GM12878 (cell line): Measurements from ENCODE around the gene KDM1B. TPM values are rescaled to one million over a fixed set of nuclear protein-coding genes. Genes with fewer than 3 reads are reported as not detected.

Experiments
- ATF7 ChIP-seq: fragments of 450-650 bp; IDR thresholded peaks from 2 replicates; pipeline ENCODE4 v1.6.1; 2016; ENCODE audit warnings: low read depth, mild to moderate bottlenecking
- BACH1 ChIP-seq: fragments of 450-650 bp; IDR thresholded peaks from 2 replicates; pipeline ENCODE4 v1.6.1; 2017; ENCODE audit warnings: mild to moderate bottlenecking, borderline replicate concordance
- BMI1 ChIP-seq: fragments of 450-650 bp; IDR thresholded peaks from 2 replicates; pipeline ENCODE4 v1.6.1; 2016; ENCODE audit warnings: mild to moderate bottlenecking, moderate library complexity, borderline replicate concordance
- CBFB ChIP-seq: IDR thresholded peaks from 2 replicates; pipeline ENCODE4 v1.6.1; 2016; ENCODE audit warnings: antibody characterized with exemption, low read depth
- CBX3 ChIP-seq: fragments of 200-600 bp; sonication (generic); IDR thresholded peaks from 2 replicates; pipeline ENCODE4 v1.6.1; 2016; ENCODE audit warnings: low read depth, borderline replicate concordance
- CHD2 ChIP-seq: IDR thresholded peaks from 2 replicates; pipeline ENCODE4 v1.6.1; 2011; ENCODE audit warnings: low read depth, low read length, improper control_type of control experiment, borderline replicate concordance
- DPF2 ChIP-seq: fragments of 450-650 bp; IDR thresholded peaks from 2 replicates; pipeline ENCODE4 v1.6.1; 2017; ENCODE audit warnings: mild to moderate bottlenecking
- E2F4 ChIP-seq: IDR thresholded peaks from 2 replicates; pipeline ENCODE4 v1.6.1; 2012; ENCODE audit warnings: low read depth, low read length, improper control_type of control experiment
- ESRRA ChIP-seq: IDR thresholded peaks from 2 replicates; pipeline ENCODE4 v1.6.1; 2012; ENCODE audit warnings: mild to moderate bottlenecking, low read length, improper control_type of control experiment
- FOS ChIP-seq: IDR thresholded peaks from 3 replicates; pipeline ENCODE4 v1.6.1; 2011; ENCODE audit warnings: borderline replicate concordance; ENCODE audit not compliant: insufficient read length; ENCODE audit errors: extremely low read depth
- FOXM1 ChIP-seq: IDR thresholded peaks from 2 replicates; pipeline ENCODE4 v1.6.1; 2012; ENCODE audit warnings: low read depth, mild to moderate bottlenecking, inconsistent platforms, low read length, moderate library complexity
- HCFC1 ChIP-seq: fragments of 150-350 bp; IDR thresholded peaks from 2 replicates; pipeline ENCODE4 v1.6.1; 2014; ENCODE audit warnings: low read length
- JUND ChIP-seq: IDR thresholded peaks from 2 replicates; pipeline ENCODE4 v1.6.1; 2012; ENCODE audit warnings: low read depth, mild to moderate bottlenecking, low read length, improper control_type of control experiment, moderate library complexity
- NBN ChIP-seq: fragments of 450-650 bp; IDR thresholded peaks from 2 replicates; pipeline ENCODE4 v1.6.1; 2016
- POLR2AphosphoS2 ChIP-seq: IDR thresholded peaks from 2 replicates; pipeline ENCODE4 v1.6.1; 2011; ENCODE audit warnings: low read depth, mild to moderate bottlenecking, low read length, improper control_type of control experiment, moderate library complexity
- POLR2AphosphoS5 ChIP-seq: IDR thresholded peaks from 2 replicates; pipeline ENCODE4 v1.6.1; 2011; ENCODE audit warnings: mild to moderate bottlenecking, low read length, inconsistent platforms
- RBBP5 ChIP-seq: fragments of 200-600 bp; sonication (generic); conservative IDR thresholded peaks from 2 replicates; pipeline ENCODE4 v1.6.1; 2016
- RCOR1 ChIP-seq: conservative IDR thresholded peaks from 2 replicates; pipeline ENCODE4 v1.6.1; 2012; ENCODE audit warnings: low read depth, low read length, improper control_type of control experiment
- SMARCA5 ChIP-seq: fragments of 450-650 bp; IDR thresholded peaks from 2 replicates; pipeline ENCODE4 v1.6.1; 2017; ENCODE audit warnings: mild to moderate bottlenecking
- TCF3 ChIP-seq: IDR thresholded peaks from 2 replicates; pipeline ENCODE4 v1.6.1; 2012; ENCODE audit warnings: low read depth, mild to moderate bottlenecking, low read length, borderline replicate concordance; ENCODE audit not compliant: insufficient read depth
- WRNIP1 ChIP-seq: IDR thresholded peaks from 2 replicates; pipeline ENCODE4 v1.6.1; 2011; ENCODE audit warnings: low read depth, low read length, improper control_type of control experiment, borderline replicate concordance
- YY1 ChIP-seq: IDR thresholded peaks from 2 replicates; pipeline ENCODE4 v1.6.1; 2011; ENCODE audit warnings: low read depth, mild to moderate bottlenecking, low read length
- ZBED1 ChIP-seq: IDR thresholded peaks from 2 replicates; pipeline ENCODE4 v1.6.1; 2016; ENCODE audit warnings: borderline replicate concordance
- ZNF207 ChIP-seq: fragments of 450-650 bp; IDR thresholded peaks from 2 replicates; pipeline ENCODE4 v1.6.1; 2014; ENCODE audit warnings: antibody characterized with exemption, mild to moderate bottlenecking, borderline replicate concordance
- ZNF24 ChIP-seq: fragments of 450-650 bp; IDR thresholded peaks from 2 replicates; pipeline ENCODE4 v1.6.1; 2017; ENCODE audit warnings: antibody characterized with exemption, mild to moderate bottlenecking
- polyA plus RNA-seq, 11 experiments: library from polyadenylated mRNA; depleted of rRNA in 4 of 11; unstranded in 6 of 11; stranded (reverse) in 5 of 11; fragments of >200 nt; fragmentation: Nextera tagmentation in 4 of 11; fragmentation: Illumina TruSeq in 1 of 11; extraction: Ambion mirVana in 4 of 11; extraction: Trizol in 1 of 11; gene quantifications; 1 replicate in 1 of 11; 2 replicates in 10 of 11; pipeline versions ENCODE4 v1.2.1 to v1.2.3, GENCODE V29; 2011 to 2016; ENCODE audit warnings: inconsistent platforms in 2 of 11, missing spikeins in 2 of 11, low read depth in 1 of 11
- total RNA-seq, 4 experiments: library from RNA; depleted of rRNA in 3 of 4; stranded (reverse); fragments of >200 nt in 3 of 4; fragmentation: Illumina TruSeq in 1 of 4; extraction: Trizol in 1 of 4; gene quantifications; 2 replicates each; pipeline versions ENCODE4 v1.2.1 to v1.2.3, GENCODE V29; 2013 to 2021
- TF ChIP-seq, protein P1 (sequence below): fragments of 150-350 bp; IDR thresholded peaks from 2 replicates; pipeline ENCODE4 v1.6.1; 2016; ENCODE audit warnings: low read depth, low read length
- TF ChIP-seq, protein P2 (sequence below): fragments of 450-650 bp; IDR thresholded peaks from 2 replicates; pipeline ENCODE4 v1.6.1; 2016; ENCODE audit warnings: mild to moderate bottlenecking
- TF ChIP-seq, protein P3 (sequence below): fragments of 450-650 bp; IDR thresholded peaks from 2 replicates; pipeline ENCODE4 v1.6.1; 2017; ENCODE audit warnings: mild to moderate bottlenecking

The KDM1B gene
- total and polyA plus RNA-seq, 10 of the 15 experiments (the other 5 are each of a cell fraction or from before 2014, with no cell fraction given), result 1.7 to 22.5 (median 13.9) TPM

DNA sequence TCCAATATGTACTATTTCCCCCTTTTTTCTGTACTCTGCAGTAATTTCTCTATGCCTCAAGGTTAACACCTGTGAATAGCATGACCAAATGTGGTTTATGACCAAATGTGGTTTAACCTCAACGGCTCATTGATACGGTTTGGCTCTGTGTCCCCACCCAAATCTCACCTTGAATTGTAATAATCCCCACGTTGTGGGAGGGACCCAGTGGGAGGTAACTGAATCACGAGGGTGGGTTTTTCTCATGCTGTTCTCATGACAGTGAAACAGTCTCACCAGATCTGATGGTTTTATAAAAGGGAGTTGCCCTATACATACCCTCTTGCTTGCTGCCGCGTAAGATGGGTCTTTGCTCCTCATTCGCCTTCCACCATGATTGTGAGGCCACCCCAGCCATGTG lies 90.4 kb downstream of the KDM1B start (continued):
- TF ChIP-seq, protein P1, sequence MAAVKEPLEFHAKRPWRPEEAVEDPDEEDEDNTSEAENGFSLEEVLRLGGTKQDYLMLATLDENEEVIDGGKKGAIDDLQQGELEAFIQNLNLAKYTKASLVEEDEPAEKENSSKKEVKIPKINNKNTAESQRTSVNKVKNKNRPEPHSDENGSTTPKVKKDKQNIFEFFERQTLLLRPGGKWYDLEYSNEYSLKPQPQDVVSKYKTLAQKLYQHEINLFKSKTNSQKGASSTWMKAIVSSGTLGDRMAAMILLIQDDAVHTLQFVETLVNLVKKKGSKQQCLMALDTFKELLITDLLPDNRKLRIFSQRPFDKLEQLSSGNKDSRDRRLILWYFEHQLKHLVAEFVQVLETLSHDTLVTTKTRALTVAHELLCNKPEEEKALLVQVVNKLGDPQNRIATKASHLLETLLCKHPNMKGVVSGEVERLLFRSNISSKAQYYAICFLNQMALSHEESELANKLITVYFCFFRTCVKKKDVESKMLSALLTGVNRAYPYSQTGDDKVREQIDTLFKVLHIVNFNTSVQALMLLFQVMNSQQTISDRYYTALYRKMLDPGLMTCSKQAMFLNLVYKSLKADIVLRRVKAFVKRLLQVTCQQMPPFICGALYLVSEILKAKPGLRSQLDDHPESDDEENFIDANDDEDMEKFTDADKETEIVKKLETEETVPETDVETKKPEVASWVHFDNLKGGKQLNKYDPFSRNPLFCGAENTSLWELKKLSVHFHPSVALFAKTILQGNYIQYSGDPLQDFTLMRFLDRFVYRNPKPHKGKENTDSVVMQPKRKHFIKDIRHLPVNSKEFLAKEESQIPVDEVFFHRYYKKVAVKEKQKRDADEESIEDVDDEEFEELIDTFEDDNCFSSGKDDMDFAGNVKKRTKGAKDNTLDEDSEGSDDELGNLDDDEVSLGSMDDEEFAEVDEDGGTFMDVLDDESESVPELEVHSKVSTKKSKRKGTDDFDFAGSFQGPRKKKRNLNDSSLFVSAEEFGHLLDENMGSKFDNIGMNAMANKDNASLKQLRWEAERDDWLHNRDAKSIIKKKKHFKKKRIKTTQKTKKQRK, result no peak
- TF ChIP-seq ZNF24 (no peak), ATF7 (peak; percentile 68), RBBP5 (no peak), POLR2AphosphoS2 (no peak), E2F4 (no peak), CBX3 (no peak), DPF2 (no peak), ZNF207 (no peak), WRNIP1 (no peak), TCF3 (no peak), POLR2AphosphoS5 (peak; percentile 47; the same call in 1 of the 2 replicates), ZBED1 (0 out of 2 replicates have a peak, but pooled peaks have one; percentile 50), SMARCA5 (no peak), JUND (no peak), ESRRA (no peak), HCFC1 (no peak), BACH1 (no peak), FOXM1 (peak; percentile 65; the same call in 1 of the 2 replicates), RCOR1 (no peak), CHD2 (no peak), YY1 (peak; percentile 69), CBFB (peak; percentile 94), NBN (no peak), BMI1 (no peak), FOS (no peak)
- TF ChIP-seq, protein P2, sequence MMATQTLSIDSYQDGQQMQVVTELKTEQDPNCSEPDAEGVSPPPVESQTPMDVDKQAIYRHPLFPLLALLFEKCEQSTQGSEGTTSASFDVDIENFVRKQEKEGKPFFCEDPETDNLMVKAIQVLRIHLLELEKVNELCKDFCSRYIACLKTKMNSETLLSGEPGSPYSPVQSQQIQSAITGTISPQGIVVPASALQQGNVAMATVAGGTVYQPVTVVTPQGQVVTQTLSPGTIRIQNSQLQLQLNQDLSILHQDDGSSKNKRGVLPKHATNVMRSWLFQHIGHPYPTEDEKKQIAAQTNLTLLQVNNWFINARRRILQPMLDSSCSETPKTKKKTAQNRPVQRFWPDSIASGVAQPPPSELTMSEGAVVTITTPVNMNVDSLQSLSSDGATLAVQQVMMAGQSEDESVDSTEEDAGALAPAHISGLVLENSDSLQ, result no peak
- TF ChIP-seq, protein P3, sequence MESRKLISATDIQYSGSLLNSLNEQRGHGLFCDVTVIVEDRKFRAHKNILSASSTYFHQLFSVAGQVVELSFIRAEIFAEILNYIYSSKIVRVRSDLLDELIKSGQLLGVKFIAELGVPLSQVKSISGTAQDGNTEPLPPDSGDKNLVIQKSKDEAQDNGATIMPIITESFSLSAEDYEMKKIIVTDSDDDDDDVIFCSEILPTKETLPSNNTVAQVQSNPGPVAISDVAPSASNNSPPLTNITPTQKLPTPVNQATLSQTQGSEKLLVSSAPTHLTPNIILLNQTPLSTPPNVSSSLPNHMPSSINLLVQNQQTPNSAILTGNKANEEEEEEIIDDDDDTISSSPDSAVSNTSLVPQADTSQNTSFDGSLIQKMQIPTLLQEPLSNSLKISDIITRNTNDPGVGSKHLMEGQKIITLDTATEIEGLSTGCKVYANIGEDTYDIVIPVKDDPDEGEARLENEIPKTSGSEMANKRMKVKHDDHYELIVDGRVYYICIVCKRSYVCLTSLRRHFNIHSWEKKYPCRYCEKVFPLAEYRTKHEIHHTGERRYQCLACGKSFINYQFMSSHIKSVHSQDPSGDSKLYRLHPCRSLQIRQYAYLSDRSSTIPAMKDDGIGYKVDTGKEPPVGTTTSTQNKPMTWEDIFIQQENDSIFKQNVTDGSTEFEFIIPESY, result peak; percentile 99; the same call in 1 of the 2 replicates
